HepG2 (cell line): ENCODE measurements around the gene SEC16A. TPM values are rescaled to one million over a fixed set of nuclear protein-coding genes. Genes with fewer than 3 reads are reported as not detected.
A peak's percentile ranks its signal among the peaks of the same experiment; 100 is the strongest.

Source experiments
- AGO2 ChIP-seq: fragments of 200-400 bp; formaldehyde crosslinking; optimal IDR thresholded peaks from 2 replicates; pipeline ENCODE3; 2017; ENCODE audit warnings: mild to moderate bottlenecking, low read depth, low read length, moderate library complexity
- ATF7 ChIP-seq, 2 experiments: fragments of 450-650 bp in 1 of 2; sonication (generic) in 1 of 2; formaldehyde crosslinking in 1 of 2; IDR thresholded peaks; 2 replicates each; pipeline versions ENCODE4 v1.4.0 to v1.6.1; 2016 to 2020; ENCODE audit warnings: antibody characterized with exemption in 1 of 2, mild to moderate bottlenecking in 1 of 2, missing genetic modification reagents in 1 of 2
- DR1 ChIP-seq: sonication (generic); formaldehyde crosslinking; IDR thresholded peaks from 2 replicates; pipeline ENCODE4 v1.8.0; 2021; ENCODE audit warnings: mild to moderate bottlenecking, missing genetic modification reagents, inconsistent platforms
- YEATS2 ChIP-seq: sonication (generic); formaldehyde crosslinking; IDR thresholded peaks from 2 replicates; pipeline ENCODE4 v1.4.0; 2020; ENCODE audit warnings: missing genetic modification reagents, borderline replicate concordance
- ZFP82 ChIP-seq: sonication (generic); formaldehyde crosslinking; IDR thresholded peaks from 2 replicates; pipeline ENCODE4 v1.5.1; 2020; ENCODE audit warnings: mild to moderate bottlenecking, missing genetic modification reagents, borderline replicate concordance
- ZNF274 ChIP-seq: sonication (generic); formaldehyde crosslinking; IDR thresholded peaks from 2 replicates; pipeline ENCODE4 v1.5.1; 2020; ENCODE audit warnings: mild to moderate bottlenecking, missing genetic modification reagents
- ZNF292 ChIP-seq: sonication (generic); formaldehyde crosslinking; IDR thresholded peaks from 2 replicates; pipeline ENCODE4 v1.8.1; 2022; ENCODE audit warnings: mild to moderate bottlenecking, low read depth, missing genetic modification reagents, borderline replicate concordance
- ZNF3 ChIP-seq: IDR thresholded peaks from 2 replicates; pipeline ENCODE4 v1.7.0; 2017; ENCODE audit warnings: inconsistent platforms
- ZNF746 ChIP-seq: sonication (generic); formaldehyde crosslinking; IDR thresholded peaks from 2 replicates; pipeline ENCODE4 v1.8.0; 2022; ENCODE audit warnings: mild to moderate bottlenecking, missing genetic modification reagents
- ZZZ3 ChIP-seq: sonication (generic); formaldehyde crosslinking; IDR thresholded peaks from 2 replicates; pipeline ENCODE4 v1.4.0; 2020; ENCODE audit warnings: missing genetic modification reagents, mild to moderate bottlenecking, borderline replicate concordance
- polyA plus RNA-seq, 8 experiments: library from polyadenylated mRNA; depleted of rRNA in 3 of 8; stranded (reverse) in 7 of 8; unstranded in 1 of 8; fragments of >200 nt; fragmentation: Illumina TruSeq in 4 of 8; extraction: Trizol in 4 of 8; gene quantifications; 2 replicates each; pipeline versions ENCODE4 v1.2.1 to v1.2.3, GENCODE V29; 2011 to 2016; ENCODE audit warnings: low read depth in 4 of 8, missing spikeins in 1 of 8, mixed read lengths in 1 of 8; ENCODE audit not compliant: insufficient read depth in 1 of 8
- total RNA-seq, 5 experiments: library from RNA; depleted of rRNA; stranded (reverse); fragments of >200 nt; fragmentation: Illumina TruSeq; extraction: Trizol; gene quantifications; 2 replicates each; pipeline ENCODE4 v1.2.3, GENCODE V29; 2016; ENCODE audit warnings: low read depth in 1 of 5
- TF ChIP-seq, protein P1 (sequence below): IDR thresholded peaks from 2 replicates; pipeline ENCODE4 v1.6.1; 2016
- TF ChIP-seq, protein P2 (sequence below): sonication (generic); formaldehyde crosslinking; IDR thresholded peaks from 2 replicates; pipeline ENCODE4 v1.9.0; 2021; ENCODE audit warnings: missing genetic modification reagents, borderline replicate concordance

SEC16A gene
- total and polyA plus RNA-seq, 2 of the 13 experiments (the other 11 are each of a cell fraction or from before 2014, with no cell fraction given), result 15.9 to 18.9 TPM

GRCh38 chr9:136441681-136442245, 41.1 kb downstream of the SEC16A start (continued):
- TF ChIP-seq ZZZ3 (CRISPR knock-in tag) (no peak), ZNF274 (CRISPR knock-in tag) (no peak), YEATS2 (CRISPR knock-in tag) (peak; percentile 19; the same call in 1 of the 2 replicates), DR1 (CRISPR knock-in tag) (no peak), ZNF746 (CRISPR knock-in tag) (0 out of 2 replicates have a peak, but pooled peaks have one; percentile 39), ZFP82 (CRISPR knock-in tag) (no peak), AGO2 (peak; percentile 43), ATF7 (IDR thresholded peaks at IDR 0.05) (no peak), ATF7 (CRISPR knock-in tag; IDR thresholded peaks at IDR 0.05) (no peak), ZNF292 (CRISPR knock-in tag) (no peak), ZNF3 (no peak)
- TF ChIP-seq, protein P1, sequence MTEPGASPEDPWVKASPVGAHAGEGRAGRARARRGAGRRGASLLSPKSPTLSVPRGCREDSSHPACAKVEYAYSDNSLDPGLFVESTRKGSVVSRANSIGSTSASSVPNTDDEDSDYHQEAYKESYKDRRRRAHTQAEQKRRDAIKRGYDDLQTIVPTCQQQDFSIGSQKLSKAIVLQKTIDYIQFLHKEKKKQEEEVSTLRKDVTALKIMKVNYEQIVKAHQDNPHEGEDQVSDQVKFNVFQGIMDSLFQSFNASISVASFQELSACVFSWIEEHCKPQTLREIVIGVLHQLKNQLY (CRISPR knock-in tag), result peak; percentile 51; the same call in 1 of the 2 replicates
- TF ChIP-seq, protein P2, sequence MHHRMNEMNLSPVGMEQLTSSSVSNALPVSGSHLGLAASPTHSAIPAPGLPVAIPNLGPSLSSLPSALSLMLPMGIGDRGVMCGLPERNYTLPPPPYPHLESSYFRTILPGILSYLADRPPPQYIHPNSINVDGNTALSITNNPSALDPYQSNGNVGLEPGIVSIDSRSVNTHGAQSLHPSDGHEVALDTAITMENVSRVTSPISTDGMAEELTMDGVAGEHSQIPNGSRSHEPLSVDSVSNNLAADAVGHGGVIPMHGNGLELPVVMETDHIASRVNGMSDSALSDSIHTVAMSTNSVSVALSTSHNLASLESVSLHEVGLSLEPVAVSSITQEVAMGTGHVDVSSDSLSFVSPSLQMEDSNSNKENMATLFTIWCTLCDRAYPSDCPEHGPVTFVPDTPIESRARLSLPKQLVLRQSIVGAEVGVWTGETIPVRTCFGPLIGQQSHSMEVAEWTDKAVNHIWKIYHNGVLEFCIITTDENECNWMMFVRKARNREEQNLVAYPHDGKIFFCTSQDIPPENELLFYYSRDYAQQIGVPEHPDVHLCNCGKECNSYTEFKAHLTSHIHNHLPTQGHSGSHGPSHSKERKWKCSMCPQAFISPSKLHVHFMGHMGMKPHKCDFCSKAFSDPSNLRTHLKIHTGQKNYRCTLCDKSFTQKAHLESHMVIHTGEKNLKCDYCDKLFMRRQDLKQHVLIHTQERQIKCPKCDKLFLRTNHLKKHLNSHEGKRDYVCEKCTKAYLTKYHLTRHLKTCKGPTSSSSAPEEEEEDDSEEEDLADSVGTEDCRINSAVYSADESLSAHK (CRISPR knock-in tag), result no peak
